Immature natural killer cell (primary cell): ENCODE results near the gene COTL1. TPM values are rescaled to one million over a fixed set of nuclear protein-coding genes. Genes with fewer than 3 reads are reported as not detected.
A peak's percentile ranks its signal among the peaks of the same experiment; 100 is the strongest.
"Not testable (repeated sequence)": the region's sequence is repeated elsewhere in the genome, so short reads cannot be mapped to it uniquely, and the experiment has no call there.

ENCODE experiments used
- DNase-seq, 3 donors: peaks; one replicate each; pipeline ENCODE4 v3.0.0; 2022; ENCODE audit warnings: mixed read lengths in 1 of 3
- H3K27ac Mint-ChIP-seq, 6 donors: one replicate each; pipeline ENCODE4 v1.8.0; 2020; ENCODE audit warnings: mixed read lengths in 6 of 6, mild to moderate bottlenecking in 5 of 6, inconsistent platforms in 4 of 6, moderate library complexity in 3 of 6
- H3K27me3 Mint-ChIP-seq, 3 donors: one replicate each; pipeline ENCODE4 v1.8.0; 2020 to 2021; ENCODE audit warnings: low read depth in 3 of 3, mild to moderate bottlenecking in 3 of 3, mixed read lengths in 3 of 3, moderate library complexity in 3 of 3, inconsistent platforms in 1 of 3
- H3K36me3 Mint-ChIP-seq, 3 donors: one replicate each; pipeline ENCODE4 v1.8.0; 2020; ENCODE audit warnings: mixed read lengths in 3 of 3, inconsistent platforms in 2 of 3, mild to moderate bottlenecking in 2 of 3
- H3K4me1 Mint-ChIP-seq, 2 donors: one replicate each; pipeline ENCODE4 v1.8.0; 2020; ENCODE audit warnings: inconsistent platforms in 2 of 2, mild to moderate bottlenecking in 2 of 2, mixed read lengths in 2 of 2, moderate library complexity in 1 of 2
- H3K4me3 Mint-ChIP-seq, 5 donors: one replicate each; pipeline ENCODE4 v1.8.0; 2020; ENCODE audit warnings: mild to moderate bottlenecking in 5 of 5, mixed read lengths in 5 of 5, inconsistent platforms in 3 of 5, moderate library complexity in 3 of 5
- H3K9me3 Mint-ChIP-seq, 6 donors: one replicate each; pipeline ENCODE4 v1.8.0; 2020; ENCODE audit warnings: mild to moderate bottlenecking in 6 of 6, mixed read lengths in 6 of 6, inconsistent platforms in 4 of 6, moderate library complexity in 3 of 6
- polyA plus RNA-seq, 3 donors: library from polyadenylated mRNA; unstranded; fragments of 300-500 nt; fragmentation: Illumina TruSeq; gene quantifications; one replicate each; pipeline ENCODE4 v1.2.3, GENCODE V29; 2021

Gene COTL1
- polyA plus RNA-seq, 3 donors from 2014 or later: 193 to 268 (median 235) TPM

GRCh38 chr16:84524941-84525581 is 92.8 kb downstream of the COTL1 start:
- not testable (repeated sequence) for H3K4me3 Mint-ChIP-seq, H3K4me1 Mint-ChIP-seq, DNase-seq, H3K9me3 Mint-ChIP-seq, H3K27ac Mint-ChIP-seq, H3K36me3 Mint-ChIP-seq, H3K27me3 Mint-ChIP-seq

DNA sequence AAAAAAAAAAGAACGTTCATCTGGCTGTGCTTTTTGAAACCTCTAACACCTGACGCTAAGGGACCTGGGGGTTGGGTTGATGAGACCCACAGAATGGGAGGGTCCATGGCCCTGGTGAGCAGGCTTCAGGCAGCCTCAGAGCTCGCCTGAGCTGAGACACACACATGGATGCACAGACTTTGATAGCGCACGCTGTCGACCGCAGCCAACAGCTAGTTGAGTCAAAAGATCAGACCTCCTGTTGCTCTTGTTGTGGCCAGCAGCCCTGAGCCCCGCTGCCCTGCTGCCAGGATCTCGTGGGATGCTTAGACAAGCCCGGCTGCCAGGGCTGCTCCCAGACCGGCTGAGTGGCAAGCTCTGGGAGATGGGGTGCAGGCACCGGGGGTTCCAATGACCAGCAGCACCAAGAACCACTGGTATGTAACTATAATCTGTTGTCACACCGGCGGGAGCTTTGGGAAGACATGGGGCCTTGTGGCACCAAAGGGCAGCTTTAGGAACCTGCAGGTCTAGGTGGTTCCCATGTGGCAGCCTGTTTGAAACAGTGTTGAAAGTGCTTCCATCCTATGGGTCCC is 93.4 kb downstream of the COTL1 start:
- Mint-ChIP-seq H3K4me1 (peaks cover 9 to 14% of the 10 kb centered on the region in 2 donors), H3K4me3 (no peak overlapping the region), H3K27ac (no peak overlapping the region)

GRCh38 chr16:84521497-84521770 is 96.4 kb downstream of the COTL1 start:
- Mint-ChIP-seq H3K4me3 (no peak overlapping the region), H3K27me3 (peaks cover 2 to 12% (median 6%) of the 10 kb centered on the region in 3 donors), H3K4me1 (peaks cover 33 to 40% of the 10 kb centered on the region in 2 donors), H3K27ac (no peak overlapping the region), H3K36me3 (no peaks in the 10 kb centered on the region), H3K9me3 (peaks cover 0 to 2% (median 0%) of the 10 kb centered on the region in 6 donors)
- DNase-seq: no peak

More for the DNA sequence above, 93.4 kb downstream of the COTL1 start:
- DNase-seq: no peak
- Mint-ChIP-seq H3K9me3 (peaks cover 0 to 3% (median 1%) of the 10 kb centered on the region in 6 donors), H3K27me3 (peaks cover 0 to 8% (median 2%) of the 10 kb centered on the region in 3 donors), H3K36me3 (peaks cover 0 to 5% (median 0%) of the 10 kb centered on the region in 3 donors)

DNA sequence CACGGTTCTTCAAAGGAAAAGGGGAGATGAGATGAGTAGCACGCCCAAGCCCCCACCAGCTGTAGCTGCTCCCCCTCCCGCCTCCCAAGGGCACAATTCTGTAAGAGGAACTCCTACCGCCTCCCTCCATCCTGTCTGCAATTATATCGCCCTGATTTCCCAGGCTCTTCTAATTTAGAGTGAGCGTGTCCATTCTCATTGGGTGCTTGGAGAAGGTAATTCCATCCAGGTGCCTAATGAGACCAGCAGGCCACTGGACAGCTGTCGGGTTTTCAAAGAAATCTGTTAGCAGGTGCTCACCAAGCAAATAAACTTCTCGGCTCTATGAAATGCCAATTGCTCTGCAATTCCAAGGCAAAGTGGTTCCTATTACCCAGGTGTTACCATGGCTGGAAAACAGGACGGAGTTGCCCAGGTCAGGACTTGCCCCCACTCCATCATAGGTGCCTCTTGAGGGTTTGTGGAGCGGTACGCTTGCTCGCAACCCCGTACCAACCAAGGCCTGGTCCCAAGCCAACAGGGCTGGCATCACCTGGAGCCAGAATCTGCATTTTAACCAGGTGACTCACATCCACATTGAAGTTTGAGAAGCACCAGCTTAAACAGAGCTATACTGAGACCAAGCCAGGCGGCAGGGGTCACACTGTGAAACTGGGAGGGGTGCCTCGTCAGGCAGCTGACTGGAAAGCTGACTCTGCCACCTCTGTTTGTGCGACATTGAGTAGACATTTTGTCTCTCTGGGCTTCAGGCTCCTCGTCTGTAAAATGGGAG is 97.0 kb downstream of the COTL1 start:
- no peaks in the 10 kb centered on the region for H3K36me3 Mint-ChIP-seq
- H3K4me3 Mint-ChIP-seq: no peak overlapping the region
- H3K27me3 Mint-ChIP-seq: peaks cover 2 to 12% (median 6%) of the 10 kb centered on the region in 3 donors
- H3K9me3 Mint-ChIP-seq: peaks cover 0 to 2% (median 0%) of the 10 kb centered on the region in 6 donors
- peak overlapping the region in 1 of 6 donors; percentile 33 for H3K27ac Mint-ChIP-seq
- H3K4me1 Mint-ChIP-seq: peaks cover 37 to 44% of the 10 kb centered on the region in 2 donors
- DNase-seq: no peak

GRCh38 chr16:84519855-84520254 is 98.0 kb downstream of the COTL1 start:
- H3K27me3 Mint-ChIP-seq: peaks cover 4 to 12% (median 6%) of the 10 kb centered on the region in 3 donors
- peaks cover 0 to 2% (median 0%) of the 10 kb centered on the region in 6 donors for H3K9me3 Mint-ChIP-seq
- peaks cover 46 to 53% of the 10 kb centered on the region in 2 donors for H3K4me1 Mint-ChIP-seq
- DNase-seq: peak; percentile 17 to 38 (median 31)
- H3K36me3 Mint-ChIP-seq: peaks cover 0 to 3% (median 0%) of the 10 kb centered on the region in 3 donors
- H3K4me3 Mint-ChIP-seq: peak overlapping the region in 4 of 5 donors; percentile 40 to 60 (median 51)
- peak overlapping the region; percentile 3 to 81 (median 54) for H3K27ac Mint-ChIP-seq

DNA sequence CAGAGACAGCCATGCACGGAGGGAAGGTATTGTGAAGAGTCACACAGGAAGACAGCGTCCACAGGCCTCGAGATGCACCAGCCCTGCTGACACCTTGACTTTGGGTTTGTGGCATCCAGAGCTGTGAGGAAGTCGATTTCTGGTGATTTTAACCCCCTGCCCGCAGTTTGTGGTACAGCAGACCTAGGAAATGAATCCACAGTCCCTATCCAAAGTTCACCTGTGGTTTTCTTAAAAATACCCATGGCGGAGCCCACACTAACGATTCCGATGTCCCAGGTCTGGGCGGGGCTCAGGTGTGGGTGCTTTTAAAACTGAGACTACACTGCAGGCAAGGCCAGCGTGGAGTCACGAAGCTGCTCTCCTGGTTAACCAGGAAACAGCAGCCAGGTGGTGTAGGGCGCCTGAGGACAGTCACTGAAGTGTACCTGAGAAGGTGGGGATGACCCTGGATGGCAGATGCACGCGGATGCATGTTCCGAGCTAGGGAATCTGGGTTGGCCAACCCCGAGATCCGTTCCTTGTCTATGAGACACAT is 99.0 kb downstream of the COTL1 start:
- H3K27ac Mint-ChIP-seq: peak overlapping the region in 5 of 6 donors; percentile 57 to 79 (median 73)
- peak; percentile 79 to 82 (median 79) for DNase-seq
- H3K27me3 Mint-ChIP-seq: peaks cover 6 to 12% (median 6%) of the 10 kb centered on the region in 3 donors
- peaks cover 0 to 3% (median 0%) of the 10 kb centered on the region in 3 donors for H3K36me3 Mint-ChIP-seq
- peak overlapping the region; percentile 46 to 64 (median 59) for H3K4me3 Mint-ChIP-seq
- H3K9me3 Mint-ChIP-seq: peaks cover 0 to 2% (median 0%) of the 10 kb centered on the region in 6 donors
- peaks cover 56 to 63% of the 10 kb centered on the region in 2 donors for H3K4me1 Mint-ChIP-seq

- not testable (repeated sequence) for H3K9me3 Mint-ChIP-seq, H3K36me3 Mint-ChIP-seq, DNase-seq
- Mint-ChIP-seq H3K27ac (peak overlapping the region in 2 of 6 donors; percentile 31 to 57), H3K4me3 (peak overlapping the region in 3 of 5 donors; percentile 6 to 64 (median 27)), H3K4me1 (peaks cover 62 to 70% of the 10 kb centered on the region in 2 donors), H3K27me3 (peaks cover 6 to 12% (median 6%) of the 10 kb centered on the region in 3 donors)
Measured at GRCh38 chr16:84518220-84518619, 99.7 kb downstream of the COTL1 start.

- Mint-ChIP-seq H3K27ac (peak overlapping the region in 2 of 6 donors; percentile 31 to 34), H3K9me3 (peaks cover 0 to 2% (median 0%) of the 10 kb centered on the region in 6 donors), H3K4me3 (peak overlapping the region in 1 of 5 donors; percentile 64), H3K27me3 (peaks cover 6 to 12% (median 9%) of the 10 kb centered on the region in 3 donors), H3K36me3 (peaks cover 0 to 3% (median 0%) of the 10 kb centered on the region in 3 donors), H3K4me1 (peaks cover 66 to 74% of the 10 kb centered on the region in 2 donors)
- no peak for DNase-seq
Measured at GRCh38 chr16:84517366-84517765, 100.5 kb downstream of the COTL1 start.

Other genes starting within 250 kb of the COTL1 start
- gene ATP2C2, start 249.5 kb downstream of the COTL1 start, polyA plus RNA-seq: not detected
- gene MEAK7, start 113.4 kb downstream of the COTL1 start, polyA plus RNA-seq: 1 to 10 TPM; 3.0 to 5.2 (median 5.1) TPM
- gene KLHL36, start 30.4 kb upstream of the COTL1 start, polyA plus RNA-seq: 10 to 100 TPM; 18.0 to 28.0 (median 20.7) TPM
- gene USP10, start 81.9 kb upstream of the COTL1 start, polyA plus RNA-seq: 10 to 100 TPM; 33.8 to 60.6 (median 58.7) TPM
- under 1 TPM; 0.05 to 0.24 (median 0.09) TPM for gene CRISPLD2, start 201.9 kb upstream of the COTL1 start, polyA plus RNA-seq